ENCODE results near the gene CCDC157.
A peak's percentile ranks its signal among the peaks of the same experiment; 100 is the strongest.

- TF ChIP-seq, protein P1, sequence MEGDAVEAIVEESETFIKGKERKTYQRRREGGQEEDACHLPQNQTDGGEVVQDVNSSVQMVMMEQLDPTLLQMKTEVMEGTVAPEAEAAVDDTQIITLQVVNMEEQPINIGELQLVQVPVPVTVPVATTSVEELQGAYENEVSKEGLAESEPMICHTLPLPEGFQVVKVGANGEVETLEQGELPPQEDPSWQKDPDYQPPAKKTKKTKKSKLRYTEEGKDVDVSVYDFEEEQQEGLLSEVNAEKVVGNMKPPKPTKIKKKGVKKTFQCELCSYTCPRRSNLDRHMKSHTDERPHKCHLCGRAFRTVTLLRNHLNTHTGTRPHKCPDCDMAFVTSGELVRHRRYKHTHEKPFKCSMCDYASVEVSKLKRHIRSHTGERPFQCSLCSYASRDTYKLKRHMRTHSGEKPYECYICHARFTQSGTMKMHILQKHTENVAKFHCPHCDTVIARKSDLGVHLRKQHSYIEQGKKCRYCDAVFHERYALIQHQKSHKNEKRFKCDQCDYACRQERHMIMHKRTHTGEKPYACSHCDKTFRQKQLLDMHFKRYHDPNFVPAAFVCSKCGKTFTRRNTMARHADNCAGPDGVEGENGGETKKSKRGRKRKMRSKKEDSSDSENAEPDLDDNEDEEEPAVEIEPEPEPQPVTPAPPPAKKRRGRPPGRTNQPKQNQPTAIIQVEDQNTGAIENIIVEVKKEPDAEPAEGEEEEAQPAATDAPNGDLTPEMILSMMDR (IDR thresholded peaks at IDR 0.05; ENCODE audit: low read depth, low read length, missing input control), result peak; percentile 22
- TF ChIP-seq, protein P2, sequence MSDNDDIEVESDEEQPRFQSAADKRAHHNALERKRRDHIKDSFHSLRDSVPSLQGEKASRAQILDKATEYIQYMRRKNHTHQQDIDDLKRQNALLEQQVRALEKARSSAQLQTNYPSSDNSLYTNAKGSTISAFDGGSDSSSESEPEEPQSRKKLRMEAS (IDR thresholded peaks at IDR 0.05), result no peak
- TF ChIP-seq GABPA (IDR thresholded peaks at IDR 0.05 in 1 of 2, conservative IDR thresholded peaks at IDR 0.05 in 1 of 2), result no peak
- no peak for TF ChIP-seq JUND (IDR thresholded peaks at IDR 0.05)
- no peak for TF ChIP-seq RAD21 (IDR thresholded peaks at IDR 0.05)
- no peak for TF ChIP-seq TAF1 (conservative IDR thresholded peaks at IDR 0.05)
- TF ChIP-seq YY1 (IDR thresholded peaks at IDR 0.05), result no peak
- no peak for TF ChIP-seq SP1 (IDR thresholded peaks at IDR 0.05)
These were observed 66.6 kb downstream of the CCDC157 start for GRCh38 chr22:30423301-30423958.

All from liver (tissue), 3 donors.